GM21717 (cell line): ENCODE results near the gene DCTN4.
"Not testable (repeated sequence)": the region's sequence is repeated elsewhere in the genome, so short reads cannot be mapped to it uniquely, and the experiment has no call there.

Experiments used
- ATAC-seq: cut with Tn5 transposase; IDR thresholded peaks from one replicate; pipeline ENCODE4 v1.9.1; 2021; ENCODE audit warnings: mild to moderate bottlenecking, moderate library complexity; ENCODE audit not compliant: unreplicated experiment

The DCTN4 gene

GRCh38 chr5:150778517-150779396 is 19.9 kb upstream of the DCTN4 start, which contains the start of gene SMIM3:
TSS of gene SMIM3 (plus strand) at chr5:150778757. CDS start at chr5:150795441, 16,684 bp downstream.
- peak; percentile 42 for ATAC-seq

DNA sequence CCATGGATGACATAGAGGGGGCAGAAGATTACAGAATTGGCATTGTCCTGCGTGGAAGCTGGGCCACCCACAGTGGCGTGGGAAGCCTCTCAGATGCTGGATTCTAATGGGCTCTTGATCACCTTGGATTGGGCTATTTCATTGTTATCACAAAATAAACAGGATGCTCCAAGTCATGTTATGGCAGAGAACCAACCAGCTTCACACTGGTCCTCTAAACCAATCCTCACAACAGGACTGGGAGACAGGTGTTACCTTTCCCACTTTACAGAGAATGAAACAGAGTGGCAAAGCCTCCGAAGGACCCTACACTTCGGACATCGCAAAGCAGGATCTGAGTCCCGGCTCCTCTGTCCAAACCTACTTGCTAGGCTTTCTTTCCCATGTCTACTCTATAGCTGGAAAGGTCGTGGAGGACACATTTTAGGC is 19.3 kb upstream of the DCTN4 start:
- ATAC-seq: peak; percentile 1

DNA sequence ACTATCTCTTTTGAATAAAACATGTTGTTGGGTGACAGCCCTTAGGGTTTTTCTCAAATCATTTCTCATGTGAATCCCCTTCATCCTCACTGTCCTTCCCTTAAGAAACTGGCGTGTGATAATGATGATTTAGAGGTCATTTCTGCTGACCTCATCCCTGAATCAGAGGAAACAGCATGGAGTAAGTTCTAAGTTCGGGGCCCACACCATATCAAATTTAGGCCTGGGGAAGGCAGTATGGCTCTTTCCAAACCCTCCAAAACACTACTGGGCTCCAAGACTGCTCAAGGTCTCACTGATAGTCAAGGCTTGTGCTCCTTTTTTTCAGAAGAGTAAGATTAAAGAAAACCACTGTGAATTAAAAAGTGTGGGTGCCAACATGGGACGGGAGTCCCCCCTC is 18.9 kb upstream of the DCTN4 start:
- no peak for ATAC-seq

- ATAC-seq: no peak
Measured at GRCh38 chr5:150774145-150774544, 15.3 kb upstream of the DCTN4 start.

DNA sequence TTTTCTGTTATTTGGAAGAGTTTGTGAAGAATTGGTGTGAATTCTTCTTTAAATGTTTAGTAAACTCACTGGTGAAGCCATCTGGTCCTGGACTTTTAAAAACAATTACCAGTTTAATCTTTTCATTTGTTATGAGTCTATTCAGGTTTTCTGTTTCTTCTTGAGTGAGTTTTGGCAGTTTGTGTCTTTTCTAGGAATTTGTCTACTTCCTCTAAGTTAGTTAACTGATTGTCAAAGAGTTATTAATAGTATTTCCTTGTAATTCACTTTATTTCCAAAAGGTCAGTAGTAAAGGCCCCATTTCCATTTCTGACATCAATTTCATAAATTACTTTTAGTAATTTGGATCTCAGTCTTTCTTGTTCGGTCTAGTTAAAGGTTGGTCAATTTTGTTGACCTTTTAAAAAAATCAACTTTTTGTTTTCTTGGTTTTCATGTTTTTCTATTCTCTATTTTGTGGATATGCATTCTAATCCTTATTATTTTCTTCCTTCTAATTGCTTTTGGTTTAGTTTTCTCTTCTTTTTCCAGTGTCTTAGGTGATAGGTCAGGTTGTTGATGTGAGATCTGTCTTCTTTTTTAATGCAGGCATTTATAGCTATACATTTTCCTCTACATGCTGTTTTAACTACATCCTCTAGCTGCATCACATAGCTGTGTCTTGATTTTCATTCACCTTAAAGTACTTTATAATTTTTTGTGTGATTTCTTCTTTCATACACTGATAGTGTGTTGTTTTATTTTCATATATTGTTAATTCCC is 12.4 kb upstream of the DCTN4 start:
- ATAC-seq: no peak

- ATAC-seq: no peak
Measured at GRCh38 chr5:150766251-150766650, 7.4 kb upstream of the DCTN4 start.

GRCh38 chr5:150765799-150766169 is 7.0 kb upstream of the DCTN4 start:
- no peak for ATAC-seq

GRCh38 chr5:150765011-150765798 is 6.4 kb upstream of the DCTN4 start:
- no peak for ATAC-seq

GRCh38 chr5:150764530-150764929 is 5.7 kb upstream of the DCTN4 start:
- no peak for ATAC-seq

DNA sequence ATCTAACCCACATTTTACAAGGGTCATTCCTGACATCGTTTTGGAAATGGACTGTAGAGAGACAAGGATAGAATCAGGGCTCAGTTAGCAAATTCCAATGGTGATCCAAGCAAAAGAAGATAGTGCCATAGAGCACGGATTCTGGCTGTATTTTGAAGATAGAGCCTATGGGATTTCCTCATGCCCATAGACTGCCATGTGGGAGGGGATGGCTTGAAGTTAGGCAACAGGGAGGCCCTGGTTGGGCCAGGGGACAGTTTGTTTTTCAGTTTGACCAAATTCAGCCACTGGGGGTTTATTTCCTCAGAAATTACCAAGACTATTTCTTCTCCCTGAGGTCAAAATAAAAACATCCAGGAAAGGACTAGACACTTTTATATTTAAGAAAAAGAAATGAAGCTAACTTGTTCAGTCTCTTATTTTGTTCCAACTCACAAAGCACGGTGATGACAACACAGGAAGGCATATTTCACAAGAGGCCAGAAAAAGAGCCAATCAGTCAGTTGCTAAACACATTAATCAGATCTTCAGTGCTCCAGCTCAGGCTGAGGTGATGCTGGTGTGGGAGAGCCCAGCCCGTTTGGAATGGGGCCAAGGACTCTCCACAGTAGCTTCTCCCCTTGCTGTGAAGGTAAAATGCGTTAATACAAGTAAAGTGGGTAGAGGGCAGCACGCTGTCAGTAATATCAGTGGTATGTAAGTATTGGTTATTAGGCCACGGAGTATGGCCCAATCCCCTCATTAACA is 4.4 kb upstream of the DCTN4 start:
- no peak for ATAC-seq

DNA sequence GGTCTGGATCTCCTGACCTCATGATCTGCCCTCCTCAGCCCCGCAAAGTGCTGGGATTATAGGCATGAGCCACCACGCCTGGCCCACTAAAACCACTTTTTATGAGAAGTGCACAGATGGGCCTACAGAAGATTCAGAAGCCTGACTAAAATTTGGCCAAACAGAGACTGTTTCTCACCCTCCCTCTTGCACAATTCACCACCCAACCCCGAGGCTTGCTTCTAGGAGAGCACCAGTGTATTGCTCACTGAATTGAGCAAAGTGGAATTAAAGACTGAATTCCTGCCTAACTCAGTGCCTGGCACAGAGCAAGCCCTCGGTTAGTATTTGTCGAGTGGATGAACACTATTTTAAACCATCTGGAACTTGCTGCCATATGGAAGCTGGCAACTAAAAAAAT is 3.4 kb upstream of the DCTN4 start:
- no peak for ATAC-seq

DNA sequence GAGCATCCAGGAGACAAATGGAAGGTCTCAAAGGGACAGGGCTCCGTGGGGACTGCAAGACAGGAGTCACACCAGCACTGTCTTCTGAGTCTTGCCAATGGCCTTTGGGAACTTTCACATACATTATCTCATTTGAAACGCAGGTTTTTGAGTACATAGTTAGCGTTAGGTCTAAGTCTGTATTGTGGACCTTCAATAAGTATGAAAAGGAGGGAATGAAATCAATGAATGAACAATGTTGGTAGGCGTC is 442 bp upstream of the DCTN4 start:
- no peak for ATAC-seq

DNA sequence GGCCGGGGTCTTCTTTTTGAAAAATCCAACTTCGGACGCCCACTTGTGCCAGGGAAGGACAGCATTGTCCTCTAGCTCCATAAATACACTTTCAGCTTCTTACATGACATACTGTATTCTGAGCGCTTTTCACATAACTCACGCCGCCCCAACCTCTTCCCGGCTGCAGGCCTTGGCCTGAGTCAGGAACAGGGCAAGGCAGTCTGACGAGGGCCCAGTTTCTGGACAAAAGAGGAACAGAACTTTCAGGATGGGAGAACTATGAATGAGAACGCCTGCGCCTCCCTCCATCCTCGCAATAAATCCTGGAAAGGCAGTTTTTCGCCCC is 650 bp downstream of the DCTN4 start:
- peak; percentile 21 for ATAC-seq

- ATAC-seq: no peak
Measured at GRCh38 chr5:150757087-150757649, 1.6 kb downstream of the DCTN4 start.

DNA sequence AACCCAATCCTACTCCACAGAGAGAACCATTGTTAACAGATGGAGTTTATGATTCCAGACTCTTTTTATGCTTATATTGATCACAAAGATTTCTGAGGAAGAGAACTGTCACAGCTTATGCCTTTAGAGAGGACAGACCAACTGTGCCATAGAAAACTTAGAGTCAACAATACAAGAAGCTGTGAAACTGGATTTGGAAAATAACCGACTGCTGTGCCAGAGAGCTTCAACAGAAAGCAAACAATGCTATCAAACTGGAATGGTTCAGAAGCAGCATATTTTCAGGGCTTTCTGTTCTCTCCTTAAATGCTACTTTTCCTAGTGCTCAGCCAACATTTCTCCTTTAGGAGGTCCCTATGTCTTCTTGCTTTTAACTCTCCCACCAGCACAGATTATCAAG is 5.0 kb downstream of the DCTN4 start:
- ATAC-seq: no peak

- no peak for ATAC-seq
Measured at GRCh38 chr5:150753463-150753862, 5.4 kb downstream of the DCTN4 start.

DNA sequence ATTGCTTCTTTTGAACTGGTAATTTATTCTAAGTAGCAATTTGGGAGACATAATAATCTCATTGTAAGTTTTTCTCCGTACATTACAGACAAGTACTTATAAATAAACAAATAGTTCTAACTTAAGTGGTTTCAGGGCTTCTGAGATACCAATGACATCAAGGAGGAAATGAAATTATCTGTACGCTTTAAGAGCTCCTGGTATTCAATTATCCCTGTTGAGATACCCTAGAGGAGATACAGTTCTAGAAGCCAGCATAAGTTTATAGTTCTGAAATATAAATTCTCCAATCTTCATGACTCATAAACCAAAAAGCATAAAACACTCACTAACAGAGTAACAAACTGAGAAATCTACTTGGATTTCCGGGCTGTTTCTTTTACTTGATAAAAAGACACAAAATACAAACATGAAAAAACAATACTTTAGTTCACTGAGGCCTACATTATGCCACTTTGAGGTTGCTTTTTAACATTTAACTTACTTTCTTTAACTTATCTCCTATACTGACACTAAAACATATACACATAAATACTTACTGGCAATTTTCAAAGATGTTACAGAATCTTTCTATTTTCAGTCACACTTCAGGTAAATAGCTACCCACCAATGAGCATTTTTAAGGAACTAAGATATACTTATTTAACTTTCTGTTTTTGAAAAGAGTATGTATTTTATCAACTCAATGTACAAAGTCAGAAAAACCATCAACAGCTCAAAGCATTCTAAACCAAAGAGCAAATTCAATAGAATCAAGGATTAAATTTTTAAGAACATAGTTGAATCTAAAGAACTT is 7.5 kb downstream of the DCTN4 start:
- no peak for ATAC-seq

GRCh38 chr5:150750469-150750868 is 8.3 kb downstream of the DCTN4 start:
- ATAC-seq: no peak

GRCh38 chr5:150743142-150743488 is 15.7 kb downstream of the DCTN4 start:
- not testable (repeated sequence) for ATAC-seq
